ENCODE results near the gene SLC25A4.
"Not testable (repeated sequence)": the region's sequence is repeated elsewhere in the genome, so short reads cannot be mapped to it uniquely, and the experiment has no call there.

Gene SLC25A4

GRCh38 chr4:185190306-185190856 lies 47.3 kb downstream of the SLC25A4 start:
- DNase-seq (ENCODE audit: insufficient read length, low spot score) (no peak), FAIRE-seq (no peak)
- TF ChIP-seq TAF1 (IDR thresholded peaks at IDR 0.05; ENCODE audit: low read depth, low read length) = no peak
- no peak for TF ChIP-seq SPI1 (IDR thresholded peaks at IDR 0.05; ENCODE audit: low read depth, low read length)
- TF ChIP-seq POLR2AphosphoS5 (IDR thresholded peaks at IDR 0.05; ENCODE audit: low read depth, low read length) = no peak
- TF ChIP-seq POU2F2 (IDR thresholded peaks at IDR 0.05; ENCODE audit: low read depth, low read length) = no peak
- no peak for TF ChIP-seq POLR2A (IDR thresholded peaks at IDR 0.05; ENCODE audit: low read depth, low read length)
- no peak for TF ChIP-seq PAX5 (IDR thresholded peaks at IDR 0.05; ENCODE audit: insufficient read depth, low read length, severe bottlenecking)

GRCh38 chr4:185192059-185192458 lies 49.0 kb downstream of the SLC25A4 start:
- TF ChIP-seq SPI1 (IDR thresholded peaks at IDR 0.05; ENCODE audit: low read depth, low read length) = peak; percentile 17; the same call in 1 of the 2 replicates
- no peak for TF ChIP-seq POLR2AphosphoS5 (IDR thresholded peaks at IDR 0.05; ENCODE audit: low read depth, low read length)
- TF ChIP-seq POU2F2 (IDR thresholded peaks at IDR 0.05; ENCODE audit: low read depth, low read length) = no peak
- DNase-seq (ENCODE audit: insufficient read length, low spot score) (no peak), FAIRE-seq (peak; percentile 82)

- DNase-seq (ENCODE audit: insufficient read length, low spot score) = no peak
- FAIRE-seq = peak; percentile 64
- TF ChIP-seq TAF1 (IDR thresholded peaks at IDR 0.05; ENCODE audit: low read depth, low read length) (no peak), POLR2A (IDR thresholded peaks at IDR 0.05; ENCODE audit: low read depth, low read length) (no peak), SPI1 (IDR thresholded peaks at IDR 0.05; ENCODE audit: low read depth, low read length) (no peak), PAX5 (IDR thresholded peaks at IDR 0.05; ENCODE audit: insufficient read depth, low read length, severe bottlenecking) (no peak)
Observed at GRCh38 chr4:185194924-185195888, 52.1 kb downstream of the SLC25A4 start.

- TF ChIP-seq POLR2AphosphoS5 (IDR thresholded peaks at IDR 0.05; ENCODE audit: low read depth, low read length) (no peak), POLR2A (IDR thresholded peaks at IDR 0.05; ENCODE audit: low read depth, low read length) (no peak), TAF1 (IDR thresholded peaks at IDR 0.05; ENCODE audit: low read depth, low read length) (no peak), SPI1 (IDR thresholded peaks at IDR 0.05; ENCODE audit: low read depth, low read length) (no peak), POU2F2 (IDR thresholded peaks at IDR 0.05; ENCODE audit: low read depth, low read length) (no peak), PAX5 (IDR thresholded peaks at IDR 0.05; ENCODE audit: insufficient read depth, low read length, severe bottlenecking) (no peak)
- FAIRE-seq (no peak), DNase-seq (ENCODE audit: insufficient read length, low spot score) (no peak)
Observed at GRCh38 chr4:185196437-185196836, 53.4 kb downstream of the SLC25A4 start.

- FAIRE-seq; DNase-seq (ENCODE audit: insufficient read length, low spot score): not testable (repeated sequence)
Observed at GRCh38 chr4:185198189-185198588, 55.1 kb downstream of the SLC25A4 start.

Measured in GM12891 (cell line).